NCI-H146 (cell line): ENCODE measurements around the gene ME3.
"Not testable (repeated sequence)": the region's sequence is repeated elsewhere in the genome, so short reads cannot be mapped to it uniquely, and the experiment has no call there.

Source experiments
- DNase-seq: peaks from one replicate; lab custom pipeline; 2025; lab: John Stamatoyannopoulos, UW

ME3 gene

GRCh38 chr11:86587264-86588193, 84.9 kb downstream of the ME3 start:
- no peak for DNase-seq

DNA sequence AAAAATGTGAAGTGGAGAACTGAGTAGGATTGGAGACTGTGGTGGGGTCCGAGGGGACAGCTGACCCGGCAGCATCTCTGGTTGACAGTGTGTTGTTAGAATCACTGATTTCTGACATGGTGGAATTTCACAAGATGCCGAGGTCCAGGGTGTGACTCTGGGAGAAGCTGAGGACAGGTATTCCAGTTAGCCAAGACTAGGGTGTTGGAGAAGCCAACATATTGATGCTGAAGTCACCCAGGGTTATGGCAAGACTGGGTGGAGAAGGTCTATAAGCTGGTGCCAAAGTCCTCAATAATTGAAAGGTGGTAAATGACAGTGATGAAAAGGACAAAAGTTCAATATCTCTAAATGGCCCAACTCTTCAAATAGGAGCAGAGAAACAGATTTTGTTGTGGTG, 86.1 kb downstream of the ME3 start:
- DNase-seq: no peak

DNA sequence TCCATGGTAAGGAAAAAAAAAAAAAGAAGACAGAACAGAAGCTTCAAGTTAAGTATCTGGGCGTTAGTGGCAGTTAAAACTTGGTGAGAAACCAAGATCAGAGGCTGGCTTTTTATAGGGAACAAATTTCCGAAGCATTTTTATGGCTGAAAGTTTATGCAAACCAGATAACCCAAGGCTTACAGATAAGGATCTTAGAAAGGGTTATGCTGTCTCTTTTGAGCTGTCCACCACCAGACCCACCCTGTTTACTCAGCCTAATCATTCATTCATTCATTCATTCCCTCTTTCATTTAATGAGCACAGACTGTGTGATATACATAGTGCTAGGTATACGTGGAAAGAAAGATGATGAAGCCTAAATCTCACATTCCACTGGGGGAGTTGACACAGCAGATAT, 89.5 kb downstream of the ME3 start:
- no peak for DNase-seq

GRCh38 chr11:86580535-86580934, 91.9 kb downstream of the ME3 start:
- no peak for DNase-seq

- DNase-seq: no peak
Measured at GRCh38 chr11:86579406-86579731, 93.0 kb downstream of the ME3 start.

DNA sequence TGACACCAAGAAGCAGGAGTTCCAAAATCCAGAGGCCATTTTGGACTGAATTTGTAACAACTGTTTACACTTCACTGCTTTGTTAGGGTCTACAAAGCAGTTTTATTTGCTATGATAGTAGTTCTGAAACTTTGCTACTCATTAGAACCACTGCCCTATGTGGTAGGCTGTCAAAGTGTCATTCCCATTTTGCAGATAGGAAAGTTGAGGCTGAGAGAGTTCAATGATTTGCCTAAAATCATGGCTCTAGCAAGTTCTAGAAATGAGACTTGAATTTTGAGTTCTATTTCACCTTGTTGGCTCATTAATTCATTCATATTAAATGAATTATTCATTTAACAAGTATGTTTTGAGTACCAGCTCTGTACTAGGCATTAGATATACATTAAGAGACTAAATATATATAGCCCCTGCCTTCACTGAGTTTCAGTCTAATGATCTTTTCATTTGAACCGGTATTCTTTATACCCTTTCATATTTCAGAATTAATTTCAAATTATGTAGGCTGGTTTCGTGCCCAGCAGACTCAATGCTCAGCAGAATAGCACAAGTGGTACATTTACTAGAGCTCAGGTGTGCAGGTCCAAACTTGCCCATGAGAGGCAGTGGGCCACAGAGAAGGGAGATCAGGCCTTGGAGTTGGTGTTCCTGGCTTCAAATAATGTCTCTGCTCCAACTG, 93.5 kb downstream of the ME3 start:
- no peak for DNase-seq

DNA sequence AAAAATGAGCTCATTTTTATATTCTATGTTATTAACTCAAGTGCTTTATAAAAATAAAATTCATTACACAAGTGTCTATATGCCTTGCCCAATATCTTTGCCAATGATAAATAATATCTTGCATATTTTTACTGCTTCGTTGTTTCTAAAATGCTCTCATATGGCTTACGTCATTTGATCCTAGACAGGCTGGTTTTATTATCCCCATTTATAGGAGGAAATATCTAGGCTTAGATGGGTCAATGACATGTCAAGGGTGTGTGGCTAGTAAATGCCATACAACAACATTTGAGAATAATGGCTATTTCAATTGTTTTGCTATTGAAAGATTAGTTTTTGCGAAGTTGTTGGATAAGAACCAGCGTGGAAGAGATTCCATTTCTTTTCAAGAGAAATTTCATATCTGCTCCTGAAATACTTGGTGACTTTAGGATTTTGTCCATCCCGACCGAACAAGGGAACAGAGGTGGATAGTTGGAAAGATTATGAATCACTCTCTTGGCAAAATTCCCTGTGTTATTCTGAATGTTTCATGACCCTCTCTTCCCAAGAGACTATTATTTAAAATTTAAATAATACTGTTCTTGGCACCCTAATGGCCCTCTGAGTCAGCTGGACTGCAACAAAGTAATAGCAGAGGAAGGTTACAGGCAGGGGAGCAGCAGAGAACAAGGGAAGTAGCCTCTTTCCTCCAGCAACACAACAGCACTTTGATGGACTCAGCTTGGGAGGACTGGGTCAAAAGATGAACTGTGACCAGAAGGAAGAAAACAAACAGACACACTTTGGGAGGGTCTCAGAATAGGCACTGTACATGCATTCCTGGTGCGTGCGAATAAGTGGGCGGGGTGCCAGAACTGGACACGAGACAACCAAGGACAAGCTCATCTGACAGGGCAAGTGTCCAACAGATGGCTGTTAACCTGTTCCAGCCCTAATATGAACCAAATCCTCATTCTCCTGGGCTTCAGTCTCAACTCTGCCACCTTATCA, 94.5 kb downstream of the ME3 start:
- no peak for DNase-seq

- DNase-seq: no peak
Measured at GRCh38 chr11:86576946-86577624, 95.3 kb downstream of the ME3 start.

DNA sequence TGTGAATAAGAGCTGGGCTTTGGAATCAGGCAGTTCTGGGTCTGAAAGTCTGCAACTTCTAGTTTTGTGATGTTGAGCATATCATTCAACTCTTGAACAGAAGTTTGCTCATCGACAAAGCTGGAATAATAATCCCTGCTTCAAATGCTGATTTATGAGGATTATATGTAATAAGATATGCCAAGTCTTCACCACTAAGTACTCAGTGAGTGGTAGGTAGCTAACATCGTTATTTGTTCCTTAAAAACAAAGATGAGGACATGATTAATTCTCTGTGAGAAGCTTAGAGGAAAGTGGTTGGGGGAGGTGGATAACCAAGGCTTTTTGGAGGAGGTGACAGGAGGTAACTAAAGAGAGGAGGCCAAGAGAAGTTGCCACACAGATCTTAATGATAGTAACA, 96.5 kb downstream of the ME3 start:
- no peak for DNase-seq

- no peak for DNase-seq
Measured at GRCh38 chr11:86575208-86575855, 97.1 kb downstream of the ME3 start.

GRCh38 chr11:86574493-86575207, 97.8 kb downstream of the ME3 start:
- DNase-seq: no peak

DNA sequence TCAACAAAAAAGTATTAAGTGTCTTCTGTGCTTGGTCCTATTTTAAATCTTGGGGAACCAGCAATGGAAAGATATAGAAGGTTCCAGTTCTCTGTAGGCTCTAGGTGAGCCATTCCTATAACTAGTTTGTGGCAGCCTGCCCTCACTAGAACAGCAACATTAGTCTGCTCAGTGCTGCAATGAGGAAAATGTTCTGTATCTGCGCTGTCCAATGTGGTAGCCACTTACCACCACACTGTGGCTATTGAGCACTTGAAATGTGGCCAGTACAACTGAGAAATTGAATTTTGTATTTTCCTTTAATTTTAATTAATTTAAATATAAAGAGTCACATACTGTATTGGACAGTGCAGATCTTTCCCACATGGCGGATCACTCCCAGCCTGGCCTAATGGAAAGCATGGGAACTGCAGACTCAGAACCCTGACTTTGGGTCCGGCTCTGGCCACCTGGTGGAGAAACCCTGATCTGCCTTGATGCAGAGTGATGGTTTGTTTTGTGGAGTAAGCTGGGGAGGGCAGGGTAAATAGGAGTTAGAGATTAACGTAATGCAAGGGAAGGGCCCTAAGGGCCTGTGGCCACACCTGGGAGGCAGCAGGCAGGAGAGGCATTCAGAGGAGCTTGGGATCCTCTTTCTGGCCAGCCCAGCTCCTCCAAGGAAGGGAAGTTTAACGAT, 101.0 kb downstream of the ME3 start:
- peak; percentile 17 for DNase-seq

DNA sequence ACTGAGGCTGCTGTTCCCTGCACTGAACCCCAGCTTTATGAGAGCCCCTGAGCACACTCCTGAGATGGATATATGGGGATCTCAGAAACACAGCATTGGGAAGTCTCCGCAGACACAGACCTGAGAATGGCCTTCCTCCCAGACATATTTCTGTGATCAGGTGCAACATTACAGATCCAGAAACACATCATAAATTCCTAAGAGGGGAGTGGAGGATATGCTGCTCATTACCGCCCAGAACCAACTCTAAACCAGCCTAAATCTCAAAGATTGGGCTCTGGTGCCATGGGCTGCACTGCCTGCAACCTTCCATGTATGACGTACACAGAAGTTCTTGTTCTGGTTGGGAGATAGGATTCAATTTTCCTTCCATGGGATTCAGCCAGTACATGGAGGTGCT, 102.0 kb downstream of the ME3 start:
- no peak for DNase-seq

GRCh38 chr11:86570020-86570419, 102.4 kb downstream of the ME3 start:
- DNase-seq: peak; percentile 8

GRCh38 chr11:86569109-86569508, 103.3 kb downstream of the ME3 start:
- no peak for DNase-seq

GRCh38 chr11:86565801-86566312, 106.6 kb downstream of the ME3 start:
- no peak for DNase-seq

DNA sequence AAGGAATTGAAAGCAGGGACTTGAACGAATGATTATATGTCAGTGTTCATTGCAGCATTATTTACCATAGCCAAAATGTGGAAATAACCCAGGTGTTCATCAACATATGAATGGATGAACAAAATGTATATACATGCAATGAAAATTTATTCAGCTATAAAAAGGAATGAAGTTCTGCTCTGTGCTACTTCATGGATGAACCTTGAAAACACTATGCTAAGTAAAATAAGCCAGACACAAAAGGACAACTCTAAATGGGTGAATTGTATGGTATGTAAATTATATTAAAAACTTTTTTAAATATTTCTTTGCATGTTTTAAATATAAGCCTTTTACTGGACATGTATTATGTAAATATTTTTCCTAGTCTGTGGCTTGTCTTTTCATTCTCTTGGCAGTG, 107.0 kb downstream of the ME3 start:
- DNase-seq: no peak

- not testable (repeated sequence) for DNase-seq
Measured at GRCh38 chr11:86562842-86563241, 109.6 kb downstream of the ME3 start.

DNA sequence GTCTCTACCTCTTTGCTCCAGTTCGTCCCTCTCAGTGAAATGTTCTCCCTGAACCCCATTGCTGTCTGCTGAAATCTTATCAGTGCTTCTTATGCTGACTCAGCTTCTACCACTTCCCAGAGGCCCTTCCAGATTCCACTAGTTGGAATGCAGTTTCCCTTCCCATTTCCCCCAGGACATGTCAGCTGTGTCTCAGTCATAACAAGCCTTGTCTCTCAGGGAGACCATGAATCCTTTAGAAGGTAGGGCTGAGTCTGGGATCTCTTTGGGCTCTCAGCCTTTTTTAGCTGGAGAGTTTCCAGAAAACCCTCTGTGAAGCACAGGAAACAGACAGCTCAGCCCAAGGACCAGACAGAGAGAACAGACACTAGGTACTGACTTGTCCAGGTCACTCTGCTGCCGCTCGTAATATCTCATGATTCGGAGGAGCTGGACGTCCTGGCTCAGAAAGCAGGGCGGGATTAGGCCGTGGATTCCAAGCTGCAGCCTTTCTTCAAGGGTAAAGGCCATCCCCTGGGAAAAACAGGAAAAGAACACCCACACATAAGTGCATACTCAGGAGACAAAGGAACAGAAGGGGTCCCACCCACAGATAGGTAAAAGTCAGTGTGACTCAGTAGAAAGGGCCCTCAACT, 113.0 kb downstream of the ME3 start:
- DNase-seq: no peak
